SH-SY5Y (cell line): ENCODE data around the gene CCS.

Experiments
- GATA2 ChIP-seq: IDR thresholded peaks from 2 replicates; pipeline ENCODE4 v1.6.1; 2011; ENCODE audit warnings: mild to moderate bottlenecking, low read depth, low read length
- GATA3 ChIP-seq: IDR thresholded peaks from 2 replicates; pipeline ENCODE4 v1.6.1; 2011; ENCODE audit warnings: low read depth, mild to moderate bottlenecking, low read length, moderate library complexity

The CCS gene

DNA sequence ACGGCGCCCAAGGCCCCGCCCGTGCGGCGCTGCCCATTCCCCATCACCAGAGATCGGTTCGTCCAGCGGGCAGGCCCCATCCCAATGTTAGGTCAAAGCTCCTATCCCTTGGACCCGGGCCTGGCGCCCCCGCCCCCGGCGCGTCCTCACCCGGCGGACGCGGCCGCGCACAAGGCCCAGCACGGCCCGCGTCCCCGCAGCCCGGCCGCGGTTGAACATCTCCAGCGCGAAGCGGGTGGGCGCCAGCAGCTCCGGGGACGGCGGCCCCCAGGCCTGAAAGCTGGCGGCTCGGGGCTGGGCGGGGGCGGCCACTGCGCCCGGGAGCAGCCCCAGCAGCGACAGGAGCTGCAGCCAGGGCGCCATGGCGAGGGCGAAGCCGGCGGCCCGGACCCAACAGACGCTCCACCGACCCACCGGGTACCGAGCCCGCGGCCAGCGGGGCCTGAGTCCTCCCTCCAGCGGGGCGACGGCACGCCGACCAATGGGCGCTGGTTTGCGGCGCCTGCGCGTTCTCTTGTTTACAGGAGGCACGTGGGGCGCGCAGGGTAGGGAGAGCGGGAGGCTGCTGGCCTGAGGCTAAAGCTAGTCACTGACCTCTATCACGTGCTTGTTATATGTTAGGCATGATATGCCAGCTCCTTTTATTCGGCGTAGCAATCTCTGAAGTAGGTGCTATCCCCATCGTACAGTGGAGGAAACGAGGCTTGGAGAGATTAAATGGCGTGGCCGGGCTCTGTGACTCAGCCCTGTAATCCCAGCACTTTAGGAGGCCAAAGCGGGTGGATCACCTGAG is 24.7 kb upstream of the CCS start, which contains the start of gene CTSF:
CTSF (minus strand) TSS at position 483 of the 793 bp plus-strand sequence; CDS start at position 363, 120 bp downstream.
- TF ChIP-seq GATA3: no peak
- no peak for TF ChIP-seq GATA2

GRCh38 chr11:66569076-66569475 is 23.9 kb upstream of the CCS start:
- TF ChIP-seq GATA3: no peak
- no peak for TF ChIP-seq GATA2

DNA sequence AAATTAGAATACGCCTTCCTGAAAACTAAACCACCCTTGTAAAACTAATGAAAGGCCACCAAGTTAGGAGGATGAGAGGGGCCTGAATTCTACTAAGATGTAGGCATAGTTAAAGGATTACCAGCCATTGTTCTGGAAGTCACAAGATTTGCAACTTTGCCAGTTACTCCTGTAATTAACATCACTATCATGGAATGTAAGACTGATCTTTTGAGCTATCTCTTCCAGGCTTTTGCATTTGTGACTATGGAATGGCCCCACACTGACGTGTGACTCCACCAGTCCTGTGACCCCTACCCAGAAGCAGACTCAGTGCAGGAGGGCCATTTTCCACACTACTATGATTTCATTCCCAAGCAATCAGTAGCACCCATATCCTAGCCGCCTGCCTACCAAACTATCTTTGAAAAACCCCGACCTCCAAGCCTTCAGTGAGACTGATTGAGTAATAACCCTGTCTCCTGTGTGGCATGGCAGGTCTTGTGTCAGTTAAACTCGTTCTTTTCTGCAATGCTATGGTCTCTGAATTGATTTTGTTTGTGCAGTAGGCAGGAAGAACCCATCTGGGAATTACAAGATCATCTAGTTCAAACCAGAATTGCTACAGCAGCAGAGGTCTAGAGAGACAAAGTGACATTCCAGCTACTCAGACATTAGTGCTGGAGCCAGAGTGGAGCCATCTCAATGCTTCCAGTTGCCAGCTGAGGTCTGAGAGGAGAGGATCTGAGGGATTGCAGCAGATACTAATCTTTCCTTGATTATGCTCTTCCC is 22.7 kb upstream of the CCS start:
- TF ChIP-seq GATA3 (no peak), GATA2 (no peak)

DNA sequence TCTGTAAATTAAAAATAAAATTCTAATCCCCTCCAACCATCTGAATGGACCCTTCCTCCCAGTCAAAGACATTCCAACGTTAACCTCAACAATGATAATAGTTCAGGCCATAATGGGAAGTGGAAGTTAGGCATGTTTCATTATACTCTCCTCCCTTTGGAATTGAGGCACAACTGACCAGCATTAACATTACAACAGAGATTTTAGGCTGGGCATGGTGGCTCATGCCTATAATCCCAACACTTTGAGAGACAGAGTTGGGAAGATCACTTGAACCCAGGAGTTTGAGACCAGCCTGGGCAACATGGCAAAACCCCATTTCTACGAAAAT is 22.2 kb upstream of the CCS start:
- TF ChIP-seq GATA2: no peak
- TF ChIP-seq GATA3: no peak

DNA sequence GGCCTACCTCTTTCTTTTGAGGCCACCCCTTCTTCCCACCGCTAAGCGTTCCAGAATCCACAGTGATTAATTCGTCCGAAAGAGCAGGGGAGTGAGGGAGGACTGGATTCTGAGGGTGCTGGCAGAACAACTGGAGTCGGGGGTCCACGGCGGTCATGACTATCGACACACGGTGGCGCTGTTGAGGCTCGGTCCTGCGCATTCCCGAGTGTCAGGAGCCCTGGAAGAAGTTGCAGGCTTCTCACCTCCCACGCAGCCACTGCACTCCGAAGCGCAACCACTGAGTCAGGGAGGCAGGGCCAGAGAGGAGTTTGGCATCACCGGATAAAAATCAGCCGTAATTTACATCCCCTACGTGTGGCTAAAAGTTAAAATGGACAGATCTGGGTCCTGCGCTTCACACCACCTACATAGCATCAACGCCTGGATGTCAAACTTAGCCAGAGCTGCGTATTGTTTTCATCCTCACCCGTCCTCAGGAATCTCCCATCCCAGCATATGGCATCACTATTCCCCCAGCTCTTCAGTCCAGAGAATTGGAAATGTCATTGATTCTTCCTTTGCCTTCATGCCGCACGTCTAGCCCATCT is 13.9 kb upstream of the CCS start:
- no peak for TF ChIP-seq GATA3
- no peak for TF ChIP-seq GATA2

- TF ChIP-seq GATA3 (no peak), GATA2 (no peak)
Measured at GRCh38 chr11:66580803-66581202, 12.2 kb upstream of the CCS start.

DNA sequence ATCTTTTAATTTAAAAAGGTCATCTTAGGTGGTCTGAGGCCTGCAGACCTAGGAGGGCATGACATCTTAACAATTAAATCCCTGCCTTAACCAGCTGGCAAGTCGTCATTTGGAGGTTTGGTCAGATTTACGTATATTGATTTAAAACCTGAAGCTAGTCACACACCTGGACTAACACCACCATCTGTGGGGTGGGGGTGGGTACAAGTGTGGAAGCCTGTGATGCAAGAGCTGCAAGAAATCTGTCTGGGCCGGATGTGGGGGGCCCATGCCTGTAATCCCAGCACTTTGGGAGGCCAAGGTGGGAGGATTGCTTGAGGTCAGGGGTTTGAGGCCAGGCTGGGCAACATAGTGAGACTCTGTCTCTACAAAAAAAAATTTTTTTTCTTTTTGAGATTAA is 11.7 kb upstream of the CCS start:
- no peak for TF ChIP-seq GATA3
- no peak for TF ChIP-seq GATA2

GRCh38 chr11:66586136-66586535 is 6.8 kb upstream of the CCS start:
- TF ChIP-seq GATA3: no peak

DNA sequence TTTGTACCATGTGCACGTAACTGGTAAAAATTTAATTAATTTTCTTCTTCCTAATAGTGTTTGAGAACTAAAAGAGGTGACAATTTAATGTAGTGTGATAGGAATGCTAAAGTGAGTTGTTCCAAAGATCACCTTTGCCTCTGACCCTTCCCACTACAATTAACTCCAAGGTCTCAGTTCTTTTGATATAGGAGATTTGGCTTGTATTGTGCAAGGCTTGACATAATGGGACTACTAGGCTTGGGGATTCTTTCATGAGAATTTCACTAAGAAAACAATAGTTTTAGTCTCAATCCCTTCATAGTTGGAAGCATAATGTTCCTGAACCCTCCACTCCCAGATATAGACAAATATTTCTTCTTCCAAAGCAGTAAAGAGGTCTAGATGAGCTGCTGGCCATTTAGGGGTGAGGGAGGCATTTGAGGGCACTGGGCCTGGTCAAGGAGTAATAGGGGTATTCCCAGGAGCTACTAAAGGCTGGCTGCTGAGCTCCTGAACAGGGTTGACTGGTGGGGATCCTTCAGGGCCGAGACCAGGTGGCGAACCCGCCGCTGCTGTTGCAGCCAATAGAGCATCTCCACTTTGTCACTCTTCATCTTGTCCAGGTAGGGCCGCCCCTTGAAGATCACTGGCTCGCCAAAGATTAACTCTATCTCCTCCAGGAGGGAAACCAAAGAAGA is 2.8 kb upstream of the CCS start:
- no peak for TF ChIP-seq GATA2
- TF ChIP-seq GATA3: no peak

GRCh38 chr11:66591175-66591574 is 1.8 kb upstream of the CCS start:
- TF ChIP-seq GATA3 (no peak), GATA2 (no peak)

DNA sequence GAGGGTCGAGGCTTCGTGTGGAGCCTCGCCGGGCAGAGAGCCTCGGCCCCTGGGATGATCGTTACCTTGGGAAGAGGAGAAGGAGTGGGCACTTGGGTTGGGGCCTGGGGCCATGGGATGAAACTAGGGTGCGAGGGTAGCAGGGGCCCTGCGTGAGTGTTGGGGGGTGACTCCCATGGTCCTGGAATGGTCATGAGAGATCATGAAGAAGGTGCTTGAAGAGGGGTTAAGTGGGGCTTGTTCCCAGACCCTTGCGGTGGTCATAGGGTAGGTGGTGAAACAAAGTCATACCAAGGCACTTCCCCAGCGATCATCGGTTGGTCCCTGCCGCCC is 284 bp downstream of the CCS start:
- TF ChIP-seq GATA3 (no peak), GATA2 (no peak)

- TF ChIP-seq GATA3 (no peak), GATA2 (no peak)
Measured at GRCh38 chr11:66593650-66594049, 665 bp downstream of the CCS start.

- TF ChIP-seq GATA2 (no peak), GATA3 (no peak)
Measured at GRCh38 chr11:66595245-66595904, 2.4 kb downstream of the CCS start.

- TF ChIP-seq GATA2 (no peak), GATA3 (no peak)
Measured at GRCh38 chr11:66598993-66599392, 6.0 kb downstream of the CCS start.

GRCh38 chr11:66600219-66600618 is 7.2 kb downstream of the CCS start:
- TF ChIP-seq GATA2 (no peak), GATA3 (no peak)
